Measurements from ENCODE around the gene CCDC110. TPM values are rescaled to one million over a fixed set of nuclear protein-coding genes. Genes with fewer than 3 reads are reported as not detected.

CCDC110 gene
- total and polyA plus RNA-seq, 9 of the 15 experiments (the other 6 are each of a cell fraction or from before 2014, with no cell fraction given): 0.04 to 0.35 (median 0.07) TPM; not detected in 4

- no peak for TF ChIP-seq TCF15 (CRISPR knock-in tag; IDR thresholded peaks at IDR 0.05)
- peak; percentile 96 to 98 for TF ChIP-seq SIN3A (IDR thresholded peaks at IDR 0.05; ENCODE audit: borderline replicate concordance in 2 of 2, control insufficient read depth in 1 of 2, low read depth in 2 of 2, low read length in 2 of 2)
- TF ChIP-seq SIN3B (IDR thresholded peaks at IDR 0.05; ENCODE audit: low read depth): 0 out of 2 replicates have a peak, but pooled peaks have one; percentile 19
- TF ChIP-seq CREB3L1 (IDR thresholded peaks at IDR 0.05; ENCODE audit: borderline replicate concordance, low read depth): peak; percentile 92
- no peak for TF ChIP-seq E2F3 (CRISPR knock-in tag; IDR thresholded peaks at IDR 0.05)
- TF ChIP-seq ZBTB17 (CRISPR knock-in tag; IDR thresholded peaks at IDR 0.05): 0 out of 2 replicates have a peak, but pooled peaks have one; percentile 38
- TF ChIP-seq PRPF4 (IDR thresholded peaks at IDR 0.05; ENCODE audit: insufficient read depth, low read depth, low read length, poor library complexity, severe bottlenecking): no peak
- TF ChIP-seq MYBL2 (IDR thresholded peaks at IDR 0.05; ENCODE audit: low read depth): no peak
- no peak for TF ChIP-seq MYBL2 (CRISPR knock-in tag; IDR thresholded peaks at IDR 0.05; ENCODE audit: borderline replicate concordance)
- peak in 1 of 2 experiments; percentile 96; a peak in 2 of 4 replicates for TF ChIP-seq BCLAF1 (IDR thresholded peaks at IDR 0.05; ENCODE audit: borderline replicate concordance in 1 of 2, control insufficient read depth in 1 of 2, low read depth in 2 of 2, low read length in 1 of 2)
- TF ChIP-seq RFX5 (IDR thresholded peaks at IDR 0.05; ENCODE audit: low read depth, low read length): no peak
- 0 out of 2 replicates have a peak, but pooled peaks have one; percentile 51 for TF ChIP-seq CBX5 (IDR thresholded peaks at IDR 0.05; ENCODE audit: borderline replicate concordance, low read depth)
- peak; percentile 57 for TF ChIP-seq MYC (IDR thresholded peaks at IDR 0.05; ENCODE audit: low read depth, low read length)
- no peak for TF ChIP-seq MYC (CRISPR knock-in tag; IDR thresholded peaks at IDR 0.05; ENCODE audit: borderline replicate concordance, low read depth)
- no peak for TF ChIP-seq KLF13 (tag; IDR thresholded peaks at IDR 0.05; ENCODE audit: borderline replicate concordance, low read depth)
- TF ChIP-seq ZNF274 (IDR thresholded peaks at IDR 0.05; ENCODE audit: borderline replicate concordance, low read depth, low read length): no peak
- no peak for TF ChIP-seq TEAD2 (tag; IDR thresholded peaks at IDR 0.05)
- 0 out of 2 replicates have a peak, but pooled peaks have one; percentile 10 for TF ChIP-seq ZHX1 (conservative IDR thresholded peaks at IDR 0.05; ENCODE audit: low read length)
- TF ChIP-seq ZNF830 (CRISPR knock-in tag; IDR thresholded peaks at IDR 0.05): peak; percentile 73
These were observed 45.7 kb downstream of the CCDC110 start, which contains the start of gene UFSP2 (continued) for GRCh38 chr4:185425647-185426352.

Data from K562 (cell line).